Transverse colon (tissue), 4 donors: ENCODE measurements around the gene TGOLN2. TPM values are rescaled to one million over a fixed set of nuclear protein-coding genes. Genes with fewer than 3 reads are reported as not detected.

Experiments
- DNase-seq: peaks from one replicate; pipeline ENCODE4 v3.0.0-alpha.2; 2019
- H3K27ac ChIP-seq, 4 donors: fragments of 200-600 bp; sonication (generic); 2 replicates each; pipeline ENCODE4 v1.5.1; 2016 to 2018; ENCODE audit warnings: inconsistent platforms in 4 of 4
- H3K27me3 ChIP-seq: fragments of 200-600 bp; sonication (generic); 2 replicates; pipeline ENCODE4 v1.5.1; 2017; ENCODE audit warnings: inconsistent platforms
- H3K36me3 ChIP-seq, 4 donors: fragments of 200-600 bp; sonication (generic); 2 replicates each; pipeline ENCODE4 v1.5.1; 2017 to 2019; ENCODE audit warnings: inconsistent platforms in 4 of 4
- H3K4me1 ChIP-seq, 4 donors: fragments of 200-600 bp; sonication (generic); 2 replicates each; pipeline ENCODE4 v1.5.1; 2017 to 2020; ENCODE audit warnings: inconsistent platforms in 4 of 4
- H3K4me3 ChIP-seq, 4 donors: fragments of 200-600 bp; sonication (generic); 1 replicate in 1 of 4; 2 replicates in 3 of 4; pipeline versions ENCODE4 v1.5.1 to v1.6.1; 2017 to 2019; ENCODE audit warnings: inconsistent platforms in 4 of 4
- H3K9me3 ChIP-seq, 2 donors: fragments of 200-600 bp; sonication (generic); 2 replicates each; pipeline ENCODE4 v1.5.1; 2017 to 2019; ENCODE audit warnings: inconsistent platforms in 2 of 2
- CTCF ChIP-seq, 5 experiments: fragments of 200-600 bp in 3 of 5; fragments of 450-650 bp in 2 of 5; sonication (generic) in 3 of 5; IDR thresholded peaks; 1 replicate in 2 of 5; 2 replicates in 3 of 5; pipeline ENCODE4 v1.5.1; 2016 to 2017; ENCODE audit warnings: antibody characterized with exemption in 5 of 5, inconsistent platforms in 3 of 5, mild to moderate bottlenecking in 2 of 5, moderate library complexity in 1 of 5
- EP300 ChIP-seq: sonication (generic); formaldehyde crosslinking; IDR thresholded peaks from one replicate; pipeline ENCODE4 v1.6.1; 2017; ENCODE audit warnings: antibody characterized with exemption, low read depth
- POLR2A ChIP-seq: fragments of 450-650 bp; IDR thresholded peaks from one replicate; pipeline ENCODE4 v1.6.1; 2016; ENCODE audit warnings: antibody characterized with exemption, mild to moderate bottlenecking, moderate library complexity
- POLR2AphosphoS5 ChIP-seq, 3 donors: sonication (generic); formaldehyde crosslinking; IDR thresholded peaks; one replicate each; pipeline ENCODE4 v1.6.1; 2016; ENCODE audit warnings: antibody characterized with exemption in 3 of 3
- WGBS, 2 donors: methylation state at CpG; one replicate each; pipeline ENCODE4 v1.1.5; 2018; ENCODE audit warnings: low coverage in 1 of 2; 5-methylcytosine and 5-hydroxymethylcytosine counted together
- in situ Hi-C, 4 donors: fragments of 200-750 bp; cut with MboI; loops; one replicate each; pipeline versions ENCODE4 v1.15.0 to v1.15.1; 2017; ENCODE audit warnings: low sequenced_read_pairs in 3 of 4, low pct_ligation_motif_present in 1 of 4, low pct_unique_long_range_greater_than_20kb in 1 of 4
- intact Hi-C: fragments of 100-400 bp; cut with DNase I; formaldehyde crosslinking; loops from one replicate; pipeline ENCODE4 v1.15.1; 2023; ENCODE audit warnings: low total_unique reads
- total RNA-seq, 4 donors: library from RNA; depleted of rRNA; stranded (reverse); fragments of >200 nt; gene quantifications; one replicate each; pipeline ENCODE4 v1.1.0, GENCODE V29; 2016

TGOLN2 gene
- total RNA-seq, 4 donors from 2014 or later: 113 to 234 (median 232) TPM

- H3K4me3 ChIP-seq: no peak overlapping the region
- no peak for DNase-seq
- H3K27ac ChIP-seq: no peak overlapping the region
- H3K27me3 ChIP-seq: no peaks in the 10 kb centered on the region
- H3K4me1 ChIP-seq: peaks cover 0 to 13% (median 3%) of the 10 kb centered on the region in 4 donors
- H3K36me3 ChIP-seq: no peaks in the 10 kb centered on the region
- in situ Hi-C loops (loop anchor here in 3 of 4 donors (10.0 to 25.0 kb wide), 3 partner anchors 146 to 346 kb away; partner anchors contain the start of gene TCF7L1 (in 3 of the 3)), intact Hi-C loops (no loop called here)
- no peaks in the 10 kb centered on the region for H3K9me3 ChIP-seq
- WGBS, 2 donors: 85 to 87% methylated on average over 6 to 7 of the region's 7 CpGs
- TF ChIP-seq EP300: no peak
- no peak for TF ChIP-seq POLR2AphosphoS5 (IDR thresholded peaks at IDR 0.05)
- no peak for TF ChIP-seq POLR2A
- TF ChIP-seq CTCF (IDR thresholded peaks at IDR 0.05): no peak
Measured at GRCh38 chr2:85282914-85283313, 44.9 kb downstream of the TGOLN2 start.

- in situ Hi-C loops: loop anchor here in 3 of 4 donors (10.0 to 25.0 kb wide), 3 partner anchors 144 to 344 kb away; partner anchors contain the start of gene TCF7L1 (in 3 of the 3)
- intact Hi-C loops: no loop called here
- Histone ChIP-seq H3K36me3 (no peaks in the 10 kb centered on the region), H3K27ac (no peak overlapping the region), H3K9me3 (no peaks in the 10 kb centered on the region), H3K27me3 (no peaks in the 10 kb centered on the region), H3K4me1 (peaks cover 0 to 24% (median 6%) of the 10 kb centered on the region in 4 donors), H3K4me3 (no peak overlapping the region)
- WGBS, 2 donors: 50 to 85% methylated on average over 2 to 6 of the region's 6 CpGs
- no peak for TF ChIP-seq POLR2A
- TF ChIP-seq POLR2AphosphoS5 (IDR thresholded peaks at IDR 0.05): no peak
- no peak for TF ChIP-seq EP300
- no peak for TF ChIP-seq CTCF (IDR thresholded peaks at IDR 0.05)
- no peak for DNase-seq
Measured at GRCh38 chr2:85281553-85281952, 46.2 kb downstream of the TGOLN2 start.

GRCh38 chr2:85278361-85278760 is 49.4 kb downstream of the TGOLN2 start:
- Histone ChIP-seq H3K36me3 (no peaks in the 10 kb centered on the region), H3K9me3 (no peaks in the 10 kb centered on the region), H3K27me3 (no peaks in the 10 kb centered on the region), H3K27ac (peak overlapping the region in 3 of 4 donors; percentile 55 to 70 (median 59)), H3K4me1 (peaks cover 0 to 24% (median 8%) of the 10 kb centered on the region in 4 donors), H3K4me3 (no peak overlapping the region)
- intact Hi-C loops (no loop called here), in situ Hi-C loops (loop anchor here in 2 of 4 donors (25.0 kb wide), 2 partner anchors 141 to 341 kb away; partner anchors contain the start of gene TCF7L1 (in 1 of the 2))
- no peak for TF ChIP-seq POLR2AphosphoS5 (IDR thresholded peaks at IDR 0.05)
- TF ChIP-seq CTCF (IDR thresholded peaks at IDR 0.05): no peak
- TF ChIP-seq EP300: no peak
- DNase-seq: no peak
- 48 to 62% methylated on average over 2 of the region's 2 CpGs for WGBS, 2 donors

GRCh38 chr2:85277416-85278158 is 50.2 kb downstream of the TGOLN2 start:
- Histone ChIP-seq H3K9me3 (no peaks in the 10 kb centered on the region), H3K36me3 (no peaks in the 10 kb centered on the region), H3K4me3 (no peak overlapping the region), H3K27me3 (no peaks in the 10 kb centered on the region), H3K4me1 (peaks cover 0 to 31% (median 11%) of the 10 kb centered on the region in 4 donors), H3K27ac (peak overlapping the region; percentile 30 to 70 (median 57))
- WGBS, 2 donors: 54 to 94% methylated on average over 3 to 15 of the region's 15 CpGs
- TF ChIP-seq POLR2AphosphoS5 (IDR thresholded peaks at IDR 0.05): peak; percentile 60 to 79 (median 76)
- no peak for TF ChIP-seq EP300
- DNase-seq: no peak
- in situ Hi-C loops: loop anchor here in 2 of 4 donors (25.0 kb wide), 2 partner anchors 140 to 340 kb away; partner anchors contain the start of gene TCF7L1 (in 1 of the 2)
- intact Hi-C loops: no loop called here
